Measurements from ENCODE around the gene CCDC6.

DNA sequence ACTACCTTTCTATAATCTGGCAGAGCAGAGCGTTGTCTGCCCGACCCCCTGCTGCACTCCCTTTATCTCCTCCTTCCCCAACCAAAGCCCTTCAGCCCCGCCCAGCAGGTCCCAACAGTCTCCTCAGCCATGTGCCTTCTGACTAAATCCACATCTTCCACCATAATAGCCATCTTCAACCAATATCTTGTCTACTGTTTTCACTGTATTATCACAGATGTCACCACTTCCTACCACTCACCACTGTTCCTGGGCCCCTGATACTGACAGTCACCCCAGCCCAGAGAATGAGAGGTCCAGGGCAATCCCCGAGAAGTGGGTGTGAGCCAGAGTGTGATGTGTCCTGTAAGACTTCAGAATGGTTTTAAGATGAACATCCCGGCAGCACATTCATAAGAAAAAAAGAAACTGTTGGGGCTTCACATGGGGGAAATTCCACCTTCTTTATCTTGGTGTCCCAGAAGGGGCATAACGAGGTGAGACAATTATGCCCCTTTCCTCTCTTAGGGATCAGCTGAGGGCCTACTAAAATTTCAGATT is 25.3 kb downstream of the CCDC6 start:
- TF ChIP-seq CTCF (IDR thresholded peaks at IDR 0.05) (no peak), POLR2A (IDR thresholded peaks at IDR 0.05) (no peak)
